A549 (cell line): Measurements from ENCODE around the gene SLC6A3. TPM values are rescaled to one million over a fixed set of nuclear protein-coding genes. Genes with fewer than 3 reads are reported as not detected.

Experiments used
- ATAC-seq, 2 experiments: fragments of 200-7000 bp in 1 of 2; fragments of >200 bp in 1 of 2; cut with Nextera tagmentation in 1 of 2; cut with Tn5 transposase in 1 of 2; 3 replicates each; pipeline versions ENCODE4 v1.8.0 to v1.9.1; 2018 to 2020; ENCODE audit warnings: mild to moderate bottlenecking in 1 of 2, moderate library complexity in 1 of 2
- CTCF ChIA-PET: fragments of 300-600 bp; sonication (Branson Sonifier 250); formaldehyde crosslinking; extraction: SDS; loops from one replicate; lab custom pipeline; 2021; ENCODE audit warnings: antibody characterized with exemption, inconsistent platforms; lab: Yijun Ruan, JAX
- POLR2A ChIA-PET: fragments of 350-600 bp; formaldehyde crosslinking; extraction: SDS; loops from one replicate; lab custom pipeline; 2021; ENCODE audit warnings: antibody characterized with exemption, inconsistent platforms; lab: Yijun Ruan, JAX
- DNase-seq, 2 experiments: peaks; one replicate each; pipeline versions ENCODE4 v3.0.0 to v3.0.0-alpha.2; 2011 to 2016; ENCODE audit warnings: low read depth in 1 of 2, low spot score in 1 of 2
- FAIRE-seq: peaks from 2 replicates; lab custom pipeline; 2011; peaks lifted over from hg19 to GRCh38; lab: Jason Lieb, UNC
- H3K27ac ChIP-seq, 2 experiments: fragments of >200 bp; sonication (Bioruptor Twin); formaldehyde crosslinking; 3 replicates each; pipeline ENCODE4 v1.5.1; 2016 to 2017
- H3K4me1 ChIP-seq: fragments of >200 bp; sonication (Bioruptor Twin); formaldehyde crosslinking; 3 replicates; pipeline ENCODE4 v1.6.1; 2016
- H3K4me2 ChIP-seq: fragments of >200 bp; sonication (Bioruptor Twin); formaldehyde crosslinking; 3 replicates; pipeline ENCODE4 v1.6.1; 2016
- H3K4me3 ChIP-seq: fragments of >200 bp; sonication (Bioruptor Twin); formaldehyde crosslinking; 3 replicates; pipeline ENCODE4 v1.5.1; 2016
- H3K9me3 ChIP-seq: fragments of >200 bp; sonication (Bioruptor Twin); formaldehyde crosslinking; 3 replicates; pipeline ENCODE4 v1.6.1; 2016
- ATOH8 ChIP-seq: fragments of 250-450 bp; sonication (Bioruptor Pico); IDR thresholded peaks from 2 replicates; pipeline ENCODE4 v1.5.0; 2020; ENCODE audit warnings: low read depth, mild to moderate bottlenecking, moderate library complexity
- BCL3 ChIP-seq: fragments of >200 bp; sonication (Bioruptor Twin); formaldehyde crosslinking; IDR thresholded peaks from 3 replicates; pipeline ENCODE4 v1.6.1; 2016
- CHD2 ChIP-seq: fragments of 150-350 bp; IDR thresholded peaks from 2 replicates; pipeline ENCODE4 v1.6.1; 2014; ENCODE audit warnings: low read length; ENCODE audit not compliant: partially characterized antibody
- CHD4 ChIP-seq: fragments of 200-600 bp; sonication (generic); IDR thresholded peaks from 2 replicates; pipeline ENCODE4 v1.6.1; 2016; ENCODE audit warnings: antibody characterized with exemption, mild to moderate bottlenecking, borderline replicate concordance
- CTCF ChIP-seq: fragments of >200 bp; sonication (Bioruptor Twin); formaldehyde crosslinking; IDR thresholded peaks from 3 replicates; pipeline ENCODE4 v1.5.1; 2016
- EHF ChIP-seq: fragments of 250-450 bp; sonication (Bioruptor Pico); IDR thresholded peaks from 2 replicates; pipeline ENCODE4 v1.5.0; 2020; ENCODE audit warnings: mild to moderate bottlenecking
- ESRRA ChIP-seq: fragments of 150-350 bp; IDR thresholded peaks from 2 replicates; pipeline ENCODE4 v1.6.1; 2014; ENCODE audit warnings: mild to moderate bottlenecking, low read length, borderline replicate concordance
- HMGXB4 ChIP-seq: fragments of 250-450 bp; sonication (Bioruptor Pico); IDR thresholded peaks from 2 replicates; pipeline ENCODE4 v1.5.0; 2021; ENCODE audit warnings: mild to moderate bottlenecking, moderate library complexity, borderline replicate concordance
- NFE2L2 ChIP-seq: fragments of 150-350 bp; conservative IDR thresholded peaks from 2 replicates; pipeline ENCODE4 v1.6.1; 2014; ENCODE audit warnings: low read length
- POLR2A ChIP-seq: IDR thresholded peaks from 2 replicates; pipeline ENCODE4 v1.6.1; 2012; ENCODE audit warnings: mild to moderate bottlenecking, low read length
- RAD21 ChIP-seq, 2 experiments: fragments of >200 bp in 1 of 2; sonication (Bioruptor Twin) in 1 of 2; formaldehyde crosslinking in 1 of 2; IDR thresholded peaks in 1 of 2; conservative IDR thresholded peaks in 1 of 2; 2 replicates in 1 of 2; 3 replicates in 1 of 2; pipeline ENCODE4 v1.6.1; 2012 to 2018; ENCODE audit warnings: inconsistent platforms in 1 of 2
- RARB ChIP-seq: fragments of 250-450 bp; sonication (Bioruptor Pico); IDR thresholded peaks from 2 replicates; pipeline ENCODE4 v1.8.0; 2021; ENCODE audit warnings: mild to moderate bottlenecking, moderate library complexity
- REST ChIP-seq: fragments of 200-600 bp; sonication (generic); IDR thresholded peaks from 2 replicates; pipeline ENCODE4 v1.6.1; 2016; ENCODE audit warnings: antibody characterized with exemption, mild to moderate bottlenecking, moderate library complexity
- RNF2 ChIP-seq: fragments of 200-600 bp; sonication (generic); IDR thresholded peaks from 2 replicates; pipeline ENCODE4 v1.6.1; 2016; ENCODE audit warnings: low read depth, mild to moderate bottlenecking, antibody characterized with exemption, moderate library complexity, borderline replicate concordance
- SREBF2 ChIP-seq: fragments of 450-650 bp; IDR thresholded peaks from 2 replicates; pipeline ENCODE4 v1.6.1; 2014; ENCODE audit warnings: mild to moderate bottlenecking, moderate library complexity
- ZC3H11A ChIP-seq: fragments of 450-650 bp; IDR thresholded peaks from 2 replicates; pipeline ENCODE4 v1.6.1; 2014; ENCODE audit warnings: antibody characterized with exemption, mild to moderate bottlenecking
- WGBS: methylation state at CpG from one replicate; pipeline ENCODE4 v1.1.6; 2017; ENCODE audit errors: missing lambda C conversion rate; 5-methylcytosine and 5-hydroxymethylcytosine counted together
- polyA plus RNA-seq, 4 experiments: library from polyadenylated mRNA; depleted of rRNA in 3 of 4; stranded (reverse); fragments of >200 nt; fragmentation: RNase III in 1 of 4; extraction: RNeasy Plus Mini Kit Qiagen cat#74134 plus additional on column Dnase treatment in 1 of 4; gene quantifications; 2 replicates in 3 of 4; 3 replicates in 1 of 4; pipeline ENCODE4 v1.2.3, GENCODE V29; 2011 to 2017

Gene SLC6A3
- polyA plus RNA-seq, 2 of the 4 experiments (the other 2 are of a cell fraction) = 0.05 to 0.06 TPM

- no peak for FAIRE-seq
- peaks cover 17% of the 10 kb centered on the region for H3K4me1 ChIP-seq
- no peaks in the 10 kb centered on the region for H3K9me3 ChIP-seq
- TF ChIP-seq CHD4 (no peak), RAD21 (conservative IDR thresholded peaks at IDR 0.05 in 1 of 2, IDR thresholded peaks at IDR 0.05 in 1 of 2) (no peak), RARB (no peak), EHF (CRISPR knock-in tag) (no peak), ATOH8 (CRISPR knock-in tag) (no peak), CHD2 (no peak), POLR2A (no peak), CTCF (no peak), HMGXB4 (no peak), BCL3 (no peak), RNF2 (no peak), ZC3H11A (no peak), ESRRA (no peak), REST (no peak), SREBF2 (no peak), NFE2L2 (no peak)
- ChIA-PET CTCF (interaction anchor here (0.5 to 2.5 kb wide), 3 partner anchors 11 to 479 kb away, joined by 3 to 23 read pairs (median 9); no protein-coding TSS in a partner anchor), POLR2A (no interaction called here)
- no peak overlapping the region for H3K4me2 ChIP-seq
- 90% methylated on average over 23 of the region's 28 CpGs for WGBS
- no peak for ATAC-seq
- no peak overlapping the region for H3K4me3 ChIP-seq
- no peak for DNase-seq
- H3K27ac ChIP-seq = peak overlapping the region in 1 of 2 experiments; percentile 68; a peak in 2 of 6 replicates
Measured at GRCh38 chr5:1468629-1469527, 23.6 kb upstream of the SLC6A3 start.
